Measurements from ENCODE around the gene S100A9. TPM values are rescaled to one million over a fixed set of nuclear protein-coding genes. Genes with fewer than 3 reads are reported as not detected.

S100A9 gene
- total and polyA plus RNA-seq, 7 donors: 26.4 to 111 (median 51.1) TPM

GRCh38 chr1:153347856-153348255 lies 9.8 kb upstream of the S100A9 start:
- no peak overlapping the region for H3K4me3 ChIP-seq
- H3K27ac ChIP-seq: no peak overlapping the region
- 52 to 63% (median 62%) methylated on average over 7 of the region's 7 CpGs for WGBS, 3 donors
- intact Hi-C loops (cut with DNase I): no loop called here
- H3K9me3 ChIP-seq: no peaks in the 10 kb centered on the region
- peaks cover 0 to 35% (median 3%) of the 10 kb centered on the region in 3 donors for H3K27me3 ChIP-seq (ENCODE audit: insufficient read depth in 3 of 3, low read length in 2 of 3)
- ATAC-seq (no peak), DNase-seq (no peak)
- no peaks in the 10 kb centered on the region for H3K4me1 ChIP-seq
- H3K36me3 ChIP-seq (ENCODE audit: insufficient read depth in 1 of 2, low read depth in 1 of 2): no peaks in the 10 kb centered on the region
- TF ChIP-seq CTCF (IDR thresholded peaks at IDR 0.05): no peak

GRCh38 chr1:153348511-153349362 lies 8.9 kb upstream of the S100A9 start, which contains the start of gene PGLYRP4:
Gene PGLYRP4, minus strand, starts transcription at chr1:153348841. Its CDS starts 909 bp downstream, at chr1:153347932.
- TF ChIP-seq CTCF (IDR thresholded peaks at IDR 0.05): no peak
- intact Hi-C loops (cut with DNase I): no loop called here
- Histone ChIP-seq H3K4me1 (no peaks in the 10 kb centered on the region), H3K27ac (no peak within 1 kb of the TSS), H3K27me3 (ENCODE audit: insufficient read depth in 3 of 3, low read length in 2 of 3) (peaks cover 0 to 34% (median 3%) of the 10 kb centered on the region in 3 donors), H3K4me3 (no peak within 1 kb of the TSS), H3K36me3 (ENCODE audit: insufficient read depth in 1 of 2, low read depth in 1 of 2) (no peaks in the 10 kb centered on the region), H3K9me3 (no peaks in the 10 kb centered on the region)
- DNase-seq (no peak), ATAC-seq (no peak)
- 52 to 60% (median 55%) methylated on average over 9 to 10 of the region's 10 CpGs for WGBS, 3 donors

- 49 to 58% (median 53%) methylated on average over 17 of the region's 17 CpGs for WGBS, 3 donors
- no peak for TF ChIP-seq CTCF (IDR thresholded peaks at IDR 0.05)
- intact Hi-C loops (cut with DNase I): loop anchor here in 1 of 2 donors (5.0 to 10.0 kb wide), 3 partner anchors 48 to 405 kb away; partner anchors contain the start of gene S100A2
- no peak for DNase-seq
- Histone ChIP-seq H3K9me3 (no peaks in the 10 kb centered on the region), H3K4me3 (no peak overlapping the region), H3K27ac (no peak overlapping the region), H3K4me1 (no peaks in the 10 kb centered on the region), H3K36me3 (ENCODE audit: insufficient read depth in 1 of 2, low read depth in 1 of 2) (no peaks in the 10 kb centered on the region), H3K27me3 (ENCODE audit: insufficient read depth in 3 of 3, low read length in 2 of 3) (peaks cover 0 to 34% (median 3%) of the 10 kb centered on the region in 3 donors)
- ATAC-seq: no peak
Observed at GRCh38 chr1:153349363-153350320, 8.0 kb upstream of the S100A9 start.

GRCh38 chr1:153350321-153350957 lies 7.2 kb upstream of the S100A9 start:
- DNase-seq (no peak), ATAC-seq (no peak)
- intact Hi-C loops (cut with DNase I): loop anchor here in 1 of 2 donors (5.0 to 10.0 kb wide), 3 partner anchors 47 to 404 kb away; partner anchors contain the start of gene S100A2
- Histone ChIP-seq H3K36me3 (ENCODE audit: insufficient read depth in 1 of 2, low read depth in 1 of 2) (no peaks in the 10 kb centered on the region), H3K4me3 (no peak overlapping the region), H3K9me3 (no peaks in the 10 kb centered on the region), H3K4me1 (no peaks in the 10 kb centered on the region), H3K27ac (no peak overlapping the region), H3K27me3 (ENCODE audit: insufficient read depth in 3 of 3, low read length in 2 of 3) (peaks cover 0 to 30% (median 3%) of the 10 kb centered on the region in 3 donors)
- TF ChIP-seq CTCF (IDR thresholded peaks at IDR 0.05): no peak
- WGBS, 3 donors: 29 to 53% (median 35%) methylated on average over 1 of the region's 1 CpG
